T47D (cell line): ENCODE data around the gene ETV6.

Experiments used
- DNase-seq, 2 experiments: peaks; one replicate each; pipeline versions ENCODE4 v3.0.0 to v3.0.0-alpha.2; 2011 to 2012; ENCODE audit warnings: low read depth in 1 of 2, low spot score in 1 of 2
- JUND ChIP-seq: IDR thresholded peaks from 2 replicates; pipeline ENCODE4 v1.6.1; 2012; ENCODE audit warnings: low read depth
- in situ Hi-C: cut with HindIII; loops from 2 replicates; pipeline ENCODE4 v1.10.0; 2016; ENCODE audit warnings: low sequenced_read_pairs, low pct_unique_long_range_greater_than_20kb

ETV6 gene

GRCh38 chr12:11881835-11882234, 232.4 kb downstream of the ETV6 start:
- no peak for DNase-seq
- in situ Hi-C loops, result no loop called here
- TF ChIP-seq JUND, result no peak

DNA sequence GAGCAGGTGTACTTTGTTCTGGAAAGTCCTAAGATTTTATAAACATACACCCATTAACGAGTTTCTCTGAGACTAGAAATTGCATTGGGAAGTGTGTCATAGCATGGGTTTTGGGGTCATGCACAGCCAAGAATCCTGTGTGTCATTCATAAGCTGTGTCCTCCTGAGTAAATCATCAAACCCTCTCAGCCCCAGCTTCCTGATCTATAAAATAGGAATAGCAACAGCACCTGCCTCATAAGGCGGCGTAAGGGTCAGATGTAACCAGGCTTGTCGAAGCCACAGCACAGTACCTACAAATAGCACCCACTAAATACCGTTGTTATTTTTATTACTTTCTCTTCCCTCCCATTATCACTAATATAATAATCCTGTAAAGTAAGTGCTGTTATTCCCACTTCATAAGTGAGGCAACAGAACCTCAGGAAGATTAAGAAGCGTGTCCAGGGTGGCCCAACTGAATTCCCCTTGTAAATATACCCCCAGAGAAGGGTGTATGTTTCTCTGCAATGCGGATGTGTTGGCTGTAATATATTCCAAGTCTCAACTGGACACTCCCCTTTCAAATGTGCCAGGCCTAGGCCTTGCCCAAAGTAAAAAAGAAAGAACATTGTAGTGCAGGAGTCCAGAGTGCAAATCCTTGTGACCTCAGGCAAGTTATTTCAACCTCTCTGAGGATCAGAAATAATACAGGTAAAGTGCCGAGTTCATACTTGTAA, 233.0 kb downstream of the ETV6 start:
- no peak for TF ChIP-seq JUND
- no peak for DNase-seq
- in situ Hi-C loops, result no loop called here

DNA sequence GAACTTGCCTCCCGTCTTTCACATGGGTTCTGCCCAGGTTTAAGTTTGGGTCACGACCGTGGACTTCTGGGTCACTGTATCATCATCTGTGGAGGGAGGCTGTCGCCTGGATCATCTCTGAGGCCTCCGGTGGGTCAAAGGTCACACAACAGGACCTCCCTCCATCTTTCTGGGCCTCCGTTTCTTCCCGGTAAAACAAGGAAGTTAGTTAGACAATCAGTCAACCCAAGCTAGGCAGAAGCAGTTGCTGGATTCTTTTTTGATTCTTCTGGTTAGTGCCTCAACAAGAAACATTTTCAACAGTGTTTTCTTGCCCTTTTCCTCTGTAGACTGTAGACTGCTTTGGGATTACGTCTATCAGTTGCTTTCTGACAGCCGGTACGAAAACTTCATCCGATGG, 234.6 kb downstream of the ETV6 start:
- no peak for TF ChIP-seq JUND
- DNase-seq, result no peak
- in situ Hi-C loops, result no loop called here

DNA sequence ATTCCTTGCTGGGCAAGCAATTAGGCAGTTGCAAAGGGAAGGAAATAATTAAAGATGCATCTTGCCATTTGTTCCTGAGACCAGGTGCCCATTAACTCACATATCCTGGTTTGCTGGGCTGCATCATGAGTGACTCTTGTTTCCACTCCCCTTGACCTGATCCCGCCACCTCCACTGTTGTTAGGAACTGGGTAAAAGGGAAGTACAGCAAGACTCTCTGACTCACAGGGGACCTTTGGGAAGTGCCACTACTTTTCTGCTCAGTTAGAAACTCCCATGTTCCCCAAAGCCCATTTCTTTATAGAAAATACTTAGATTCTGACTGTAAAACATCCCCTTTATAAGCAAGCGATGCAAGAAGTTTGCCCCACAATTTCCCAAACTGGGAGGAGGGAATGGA, 235.2 kb downstream of the ETV6 start:
- no peak for TF ChIP-seq JUND
- in situ Hi-C loops, result no loop called here
- DNase-seq, result no peak

DNA sequence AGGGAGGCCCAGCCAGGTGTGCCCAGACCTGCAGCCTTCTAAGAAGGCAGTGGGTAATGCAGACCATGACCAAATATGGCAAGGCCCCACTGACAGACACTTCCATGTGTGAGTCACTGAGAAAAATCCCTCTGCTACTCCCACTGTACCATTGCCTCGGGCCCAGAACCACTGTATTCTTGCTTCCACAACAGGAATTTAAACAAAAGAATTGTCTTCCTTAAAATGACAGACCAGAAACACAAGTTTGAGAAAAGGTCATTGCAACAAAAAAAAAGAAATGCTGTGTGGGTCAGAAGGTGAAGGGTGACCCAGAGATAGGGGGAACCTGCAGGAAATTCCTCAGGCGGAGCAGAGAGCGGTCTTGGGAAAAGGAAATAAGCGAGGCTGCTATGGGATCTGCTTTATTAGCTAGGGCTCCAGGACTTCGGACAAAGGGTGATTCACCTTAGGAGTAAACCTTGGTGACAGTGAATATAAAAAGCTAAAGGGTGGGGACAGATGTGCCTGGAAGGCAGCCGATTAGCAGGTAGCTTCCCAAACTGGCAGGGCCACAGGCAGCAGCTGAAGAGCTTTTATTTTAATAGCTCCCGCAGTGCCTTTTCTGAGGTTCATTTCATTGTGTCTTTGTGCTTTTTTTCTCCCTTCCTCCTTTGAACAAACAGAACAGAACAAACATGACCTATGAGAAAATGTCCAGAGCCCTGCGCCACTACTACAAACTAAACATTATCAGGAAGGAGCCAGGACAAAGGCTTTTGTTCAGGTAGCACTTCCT, 236.0 kb downstream of the ETV6 start:
- peak in 1 of 2 experiments; percentile 35 for DNase-seq
- TF ChIP-seq JUND, result no peak
- in situ Hi-C loops, result no loop called here

GRCh38 chr12:11886339-11886738, 236.9 kb downstream of the ETV6 start:
- TF ChIP-seq JUND, result no peak
- in situ Hi-C loops, result no loop called here
- no peak for DNase-seq

DNA sequence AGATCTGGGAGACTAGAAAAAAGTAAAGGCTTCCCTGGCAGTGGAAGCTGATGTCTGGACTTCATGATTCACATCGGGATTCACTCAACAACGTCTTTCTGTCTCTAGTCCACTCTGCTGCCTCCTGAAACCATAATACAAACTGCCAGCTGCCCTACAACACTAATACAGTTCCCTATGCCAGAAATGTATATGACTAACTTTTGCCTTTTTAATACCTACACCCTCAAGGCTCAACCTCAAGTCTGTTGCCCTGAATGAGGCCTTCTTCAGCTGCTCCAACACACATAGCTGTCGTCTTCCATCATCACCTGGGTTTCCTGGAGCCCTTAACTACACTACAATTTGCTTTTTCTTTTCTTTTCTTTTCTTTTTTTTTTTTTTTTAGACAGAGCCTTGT, 238.6 kb downstream of the ETV6 start:
- in situ Hi-C loops, result no loop called here
- TF ChIP-seq JUND, result no peak
- DNase-seq, result no peak

DNA sequence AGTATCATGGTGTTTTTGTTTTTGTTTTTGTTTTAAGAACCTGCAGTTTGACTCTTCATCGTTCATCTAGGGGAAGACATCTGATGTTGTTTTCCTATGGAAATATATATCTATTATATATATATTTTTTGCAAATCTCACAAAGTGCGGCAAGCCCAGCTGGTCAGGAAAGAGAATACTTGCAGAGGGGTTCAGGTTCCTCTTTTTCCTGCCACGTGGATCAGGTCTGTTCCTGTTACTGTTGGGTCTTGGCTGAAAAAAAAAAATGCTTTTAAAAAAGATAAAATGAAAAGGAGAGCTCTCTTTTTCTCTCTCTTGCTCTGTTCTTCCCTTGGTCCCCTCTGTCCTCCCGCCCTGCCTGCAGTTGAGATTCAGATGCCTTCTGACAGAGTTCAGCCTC, 241.9 kb downstream of the ETV6 start:
- in situ Hi-C loops, result no loop called here
- no peak for TF ChIP-seq JUND
- no peak for DNase-seq

GRCh38 chr12:11891754-11892386, 242.4 kb downstream of the ETV6 start:
- no peak for DNase-seq
- no peak for TF ChIP-seq JUND
- in situ Hi-C loops, result no loop called here

GRCh38 chr12:11893998-11894397, 244.5 kb downstream of the ETV6 start:
- no peak for TF ChIP-seq JUND
- in situ Hi-C loops, result no loop called here
- DNase-seq, result no peak

GRCh38 chr12:11894890-11895289, 245.4 kb downstream of the ETV6 start:
- TF ChIP-seq JUND, result no peak
- in situ Hi-C loops, result no loop called here
- no peak for DNase-seq

DNA sequence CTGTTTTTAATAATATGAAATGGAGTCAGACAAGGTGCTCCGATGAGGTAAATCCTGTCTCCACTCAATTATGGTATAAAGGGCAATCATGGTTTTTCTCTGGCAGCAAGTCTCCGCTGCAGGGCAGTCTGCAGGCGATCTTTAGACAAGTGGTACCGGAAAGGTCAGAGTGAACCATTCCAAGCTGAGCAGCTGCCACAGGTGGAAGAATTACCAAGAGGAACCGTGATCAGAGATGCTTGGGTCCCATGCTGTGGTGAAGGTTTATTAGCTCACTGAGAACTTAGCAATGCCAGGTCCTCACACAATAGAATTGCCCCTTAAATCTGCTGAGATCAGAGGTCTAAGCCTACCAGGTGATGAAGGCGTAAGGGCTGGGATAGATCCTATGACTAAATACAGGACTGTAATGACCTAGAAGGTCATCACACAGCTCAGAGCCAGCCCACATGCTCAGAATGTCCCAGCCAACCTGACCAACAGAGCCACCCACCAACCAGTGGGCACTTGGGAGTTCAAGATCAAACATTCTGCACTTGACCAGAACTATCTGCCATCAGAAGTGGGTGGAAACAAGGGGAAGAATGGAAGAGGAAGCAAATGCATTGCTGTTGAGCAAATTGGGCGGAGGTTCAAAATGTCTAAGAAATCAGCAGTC, 246.1 kb downstream of the ETV6 start:
- in situ Hi-C loops, result no loop called here
- DNase-seq, result no peak
- no peak for TF ChIP-seq JUND

DNA sequence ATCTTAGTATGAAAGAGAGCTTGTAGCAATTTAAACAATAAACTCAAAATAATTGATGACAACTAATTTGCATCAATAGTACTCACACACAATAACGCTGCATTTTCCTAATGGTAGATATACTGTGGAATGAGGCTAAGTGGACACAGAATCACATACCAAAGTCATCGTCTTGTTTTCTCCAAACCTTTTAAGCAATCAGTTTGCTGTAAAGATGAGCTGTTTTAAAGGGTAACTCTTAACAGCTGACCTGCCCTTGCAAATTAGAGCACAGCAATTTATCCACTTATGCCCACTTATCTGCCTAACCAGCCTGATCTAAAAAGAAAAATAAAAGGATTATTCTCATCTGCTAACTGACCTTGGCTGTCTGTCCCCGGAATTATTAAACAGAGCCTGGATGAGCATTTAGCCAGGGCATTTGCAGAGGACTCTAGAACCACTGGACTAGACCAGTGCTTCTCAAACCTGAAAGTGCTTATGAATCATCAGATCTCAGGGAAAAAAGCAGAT, 247.0 kb downstream of the ETV6 start:
- no peak for TF ChIP-seq JUND
- DNase-seq, result no peak
- in situ Hi-C loops, result no loop called here
